Stimulated activated CD8-positive, alpha-beta memory T cell treated with anti-CD3 and anti-CD28 coated beads, Interleukin-7, amount 100 ng/mL, for 1 hour (primary cell): ENCODE data around the gene HMGB3.
"Not testable (repeated sequence)": the region's sequence is repeated elsewhere in the genome, so short reads cannot be mapped to it uniquely, and the experiment has no call there.

Experiments used
- DNase-seq, 2 donors: peaks; one replicate each; pipeline ENCODE4 v3.0.0-alpha.2; 2020; ENCODE audit warnings: low read depth in 2 of 2

The HMGB3 gene

DNA sequence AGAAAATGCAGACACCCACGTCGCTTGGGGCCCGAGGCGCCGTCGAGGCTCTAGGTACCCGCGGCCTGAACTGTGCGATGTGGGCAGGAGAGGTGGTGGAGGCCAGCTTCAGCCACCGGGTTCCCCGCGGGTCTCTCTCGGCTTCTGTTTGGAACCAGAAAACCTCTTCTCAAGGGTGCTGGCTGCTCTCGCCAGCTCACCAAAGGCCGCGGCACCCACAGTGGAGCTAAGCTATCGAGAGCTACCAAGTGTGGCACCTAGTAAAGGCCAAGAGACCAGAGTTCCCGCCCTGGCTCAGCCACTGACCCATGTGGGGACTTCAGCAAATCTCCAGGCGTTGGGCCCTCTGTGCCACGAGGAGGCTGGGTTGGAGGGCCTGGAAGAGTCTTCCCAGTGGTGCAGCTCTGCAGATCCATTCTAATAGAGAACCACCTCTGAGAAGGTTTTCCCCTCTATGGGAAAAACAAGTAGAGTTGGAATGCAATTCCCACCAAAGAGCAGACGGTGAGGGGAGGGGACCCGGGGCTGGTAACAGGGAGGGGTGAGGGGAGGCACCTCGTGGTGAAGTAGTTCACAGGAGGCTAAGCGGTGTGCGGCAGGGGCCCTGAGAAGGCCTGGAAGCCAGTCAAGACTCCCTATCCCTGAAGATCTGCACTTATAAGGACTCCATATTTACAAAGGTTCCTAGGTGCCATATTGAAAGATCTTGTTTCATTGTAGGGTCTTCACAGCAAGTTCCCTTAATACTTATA, 5.5 kb upstream of the HMGB3 start:
- no peak for DNase-seq

DNA sequence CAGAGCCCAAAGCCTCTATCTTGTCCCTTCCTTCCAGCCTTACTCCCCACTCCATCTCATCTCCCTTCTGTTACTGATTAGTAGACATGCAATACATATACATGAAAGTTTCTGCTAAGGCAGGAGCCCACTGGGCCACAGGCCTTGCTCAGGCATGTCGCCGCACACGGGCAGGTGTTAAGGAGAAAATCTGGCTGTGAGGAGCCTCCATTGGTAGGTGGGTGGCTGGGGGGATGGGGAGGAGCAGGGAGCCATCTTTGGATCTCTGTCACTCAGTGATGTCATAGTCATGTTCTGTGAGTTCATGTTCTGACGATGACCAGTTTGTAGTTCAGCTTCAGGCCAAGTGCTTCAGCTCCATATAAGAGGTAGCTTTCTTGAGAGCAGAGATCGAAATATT, 2.9 kb upstream of the HMGB3 start:
- no peak for DNase-seq

- no peak for DNase-seq
Measured at GRCh38 chrX:150980711-150981110, 2.4 kb upstream of the HMGB3 start.

DNA sequence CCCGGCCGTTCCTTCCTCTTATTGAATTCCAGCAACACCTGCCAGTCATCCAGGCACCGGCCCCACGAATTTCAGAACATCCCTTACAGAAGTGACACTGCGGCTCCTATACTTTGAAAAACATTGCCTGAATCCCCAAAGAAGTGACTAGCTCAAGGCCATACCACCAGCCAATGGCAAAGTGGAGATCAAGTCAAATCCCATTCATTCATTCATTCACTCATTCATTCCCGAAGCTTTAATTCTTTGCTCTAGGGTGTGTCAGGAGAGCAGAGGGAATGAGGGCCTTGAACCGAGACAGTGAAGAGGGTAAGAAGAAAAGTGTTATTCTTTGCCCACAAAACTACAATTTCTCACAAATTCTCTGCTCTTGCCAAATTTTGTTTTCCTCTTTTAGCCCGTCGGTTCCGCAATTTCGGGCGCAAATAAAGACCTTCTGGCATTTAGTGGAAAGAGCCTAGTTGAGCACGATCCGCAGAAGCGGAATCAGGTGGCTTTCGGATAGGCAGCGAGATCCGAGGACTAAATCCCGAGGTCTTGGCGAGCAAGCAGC, 824 bp upstream of the HMGB3 start:
- DNase-seq: no peak

DNA sequence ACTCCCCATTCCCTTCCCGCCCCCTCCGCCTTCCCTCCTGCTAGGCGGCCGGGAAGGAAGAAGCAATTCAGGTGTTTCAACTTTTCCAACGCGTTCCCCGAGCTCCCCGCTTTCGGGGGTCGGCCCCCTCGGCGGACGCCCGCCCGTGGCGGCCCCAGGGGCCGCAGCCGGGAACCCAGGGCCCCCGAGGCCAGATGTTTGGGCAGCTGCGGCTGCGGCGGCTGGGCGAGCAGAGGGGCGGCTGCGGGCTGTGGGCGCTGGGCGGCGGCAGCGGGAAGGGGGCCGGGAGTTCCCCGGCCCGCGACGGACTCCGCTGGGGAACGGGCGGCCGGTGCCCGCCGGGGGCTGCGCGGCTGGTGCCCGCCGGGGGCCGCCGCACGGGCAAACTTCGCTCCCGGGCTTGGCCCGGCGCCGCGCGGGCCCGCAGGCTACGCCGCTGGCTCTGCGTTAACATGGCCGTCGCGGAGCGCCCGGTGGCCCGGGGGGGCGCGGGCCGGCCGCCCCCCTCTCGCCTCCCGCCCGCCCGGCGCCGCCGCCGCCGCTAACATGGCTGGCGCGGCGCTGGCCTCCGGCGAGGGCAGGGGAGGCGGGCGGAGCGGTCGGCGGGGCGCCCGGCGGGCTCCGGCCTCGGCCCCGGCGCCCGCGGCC, 510 bp downstream of the HMGB3 start:
- no peak for DNase-seq

GRCh38 chrX:150984169-150984824, 1.2 kb downstream of the HMGB3 start:
- DNase-seq: no peak

DNA sequence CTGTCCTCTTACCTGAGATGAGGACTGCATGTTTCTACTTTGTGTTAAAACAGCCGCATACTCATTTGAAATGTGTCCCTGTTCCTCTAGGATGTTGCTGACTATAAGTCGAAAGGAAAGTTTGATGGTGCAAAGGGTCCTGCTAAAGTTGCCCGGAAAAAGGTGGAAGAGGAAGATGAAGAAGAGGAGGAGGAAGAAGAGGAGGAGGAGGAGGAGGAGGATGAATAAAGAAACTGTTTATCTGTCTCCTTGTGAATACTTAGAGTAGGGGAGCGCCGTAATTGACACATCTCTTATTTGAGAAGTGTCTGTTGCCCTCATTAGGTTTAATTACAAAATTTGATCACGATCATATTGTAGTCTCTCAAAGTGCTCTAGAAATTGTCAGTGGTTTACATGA, 4.6 kb downstream of the HMGB3 start:
- DNase-seq: not testable (repeated sequence)

- DNase-seq: no peak
Measured at GRCh38 chrX:150989420-150989819, 6.3 kb downstream of the HMGB3 start.

GRCh38 chrX:150990910-150991309, 7.8 kb downstream of the HMGB3 start:
- no peak for DNase-seq

DNA sequence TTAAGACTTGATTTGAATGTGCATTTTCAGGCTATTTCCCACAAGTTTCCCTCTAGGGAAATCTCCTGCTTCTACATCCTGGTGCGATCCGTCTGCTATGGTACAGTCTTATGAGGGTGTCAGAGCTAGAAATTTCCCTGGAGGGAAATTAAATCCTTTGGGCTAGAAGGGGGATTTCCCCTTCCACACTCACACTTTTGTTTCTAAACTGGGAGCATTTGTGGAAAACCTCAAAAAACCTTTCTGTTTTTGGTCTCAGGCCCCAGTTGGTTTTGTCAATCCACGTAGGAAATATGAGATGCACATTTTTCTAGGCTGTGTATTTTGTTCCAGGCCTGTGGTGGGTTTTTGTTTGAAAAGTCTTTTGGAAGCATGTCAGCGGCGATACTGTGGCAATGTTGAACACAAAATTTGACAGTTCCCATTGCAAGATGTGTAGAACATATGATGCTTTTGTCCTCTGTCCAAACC, 17.8 kb downstream of the HMGB3 start:
- DNase-seq: no peak

- no peak for DNase-seq
Measured at GRCh38 chrX:151004085-151004484, 20.9 kb downstream of the HMGB3 start.

GRCh38 chrX:151006410-151007109, 23.4 kb downstream of the HMGB3 start:
- no peak for DNase-seq

- no peak for DNase-seq
Measured at GRCh38 chrX:151009582-151009981, 26.4 kb downstream of the HMGB3 start.

GRCh38 chrX:151013164-151013743, 30.1 kb downstream of the HMGB3 start:
- DNase-seq: no peak

DNA sequence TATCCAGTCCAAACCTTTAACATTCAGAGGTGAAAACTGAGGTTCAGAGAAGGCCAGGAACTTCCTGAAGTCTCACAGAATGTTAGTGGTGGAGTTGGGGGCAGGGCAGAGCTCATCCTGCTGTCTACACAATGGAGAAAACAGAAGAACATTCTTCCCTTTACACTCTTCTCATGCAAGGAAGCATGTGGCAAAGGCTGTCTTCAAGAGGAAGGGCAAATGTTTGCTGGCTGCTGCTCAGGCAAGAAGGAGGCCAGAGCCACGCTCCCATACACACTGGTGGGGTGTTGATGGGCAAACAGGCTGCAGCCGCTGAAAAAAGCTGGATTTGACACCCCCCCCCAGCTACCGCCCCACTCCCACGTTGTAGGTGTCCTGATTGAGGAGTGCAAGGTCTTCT, 32.5 kb downstream of the HMGB3 start:
- DNase-seq: no peak

DNA sequence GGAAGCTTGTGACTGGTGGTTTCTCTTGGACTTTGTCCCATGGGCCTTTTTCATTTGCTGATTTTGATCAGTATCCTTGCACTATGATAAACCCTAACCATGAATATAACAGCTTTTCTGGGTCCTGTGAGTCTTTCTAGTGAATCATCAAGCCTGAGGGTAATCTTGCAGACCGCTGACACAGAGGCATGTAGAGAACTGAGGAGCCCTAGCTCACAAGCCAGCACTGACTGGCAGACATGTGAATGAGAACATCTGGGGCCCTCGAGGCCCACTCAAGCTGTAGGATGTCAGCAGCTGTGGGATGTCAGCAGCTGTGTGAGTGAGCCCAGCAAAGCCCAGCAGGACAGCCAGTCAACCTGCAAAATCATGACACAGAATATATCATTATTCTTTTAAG, 36.7 kb downstream of the HMGB3 start:
- no peak for DNase-seq

DNA sequence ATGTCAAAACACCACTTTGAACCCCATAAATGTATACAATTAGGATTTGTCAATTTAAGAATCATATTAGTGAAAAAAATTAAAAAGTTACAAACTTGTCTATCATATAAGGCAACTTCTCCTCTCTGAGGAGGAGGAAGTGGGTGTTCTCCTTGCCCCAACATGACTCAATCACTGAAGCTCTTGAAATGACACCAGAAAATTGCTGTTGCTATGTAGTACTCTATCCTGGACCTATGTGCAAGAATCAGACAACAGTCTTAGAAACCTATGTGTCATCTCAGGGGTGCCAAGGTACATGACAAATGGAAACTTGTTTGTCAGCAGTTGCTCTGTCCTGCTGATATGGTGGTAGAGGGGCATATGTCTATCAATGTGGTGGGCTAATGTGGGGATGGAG, 47.7 kb downstream of the HMGB3 start:
- no peak for DNase-seq

- DNase-seq: no peak
Measured at GRCh38 chrX:151031391-151031975, 48.3 kb downstream of the HMGB3 start.

GRCh38 chrX:151039351-151039750, 56.2 kb downstream of the HMGB3 start:
- DNase-seq: no peak
